CD4-positive, alpha-beta T cell treated with Interferon alpha-2 for 1 hour (primary cell): ENCODE data around the gene CRAMP1.

ENCODE experiments used
- DNase-seq, 2 donors: peaks; one replicate each; pipeline ENCODE4 v3.0.0-alpha.2; 2020 to 2022

The CRAMP1 gene

DNA sequence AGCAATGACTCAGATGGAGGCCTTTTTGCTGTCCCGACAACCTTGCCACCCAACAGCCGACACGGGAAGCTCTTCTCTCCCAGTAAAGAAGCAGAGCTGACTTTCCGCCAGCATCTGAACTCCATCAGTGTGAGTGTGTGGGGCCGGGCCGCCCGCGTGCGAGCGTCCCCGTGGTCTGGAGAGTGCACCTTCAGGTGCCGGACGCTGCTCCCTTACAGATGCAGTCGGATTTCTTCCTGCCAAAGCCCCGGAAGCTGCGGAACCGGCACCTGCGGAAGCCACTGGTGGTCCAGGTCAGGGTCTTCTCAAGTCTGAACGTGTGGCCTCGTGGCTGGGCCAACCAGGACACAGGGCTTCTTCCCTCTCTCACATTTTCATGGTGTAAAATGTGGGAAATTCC, 50.4 kb downstream of the CRAMP1 start:
- DNase-seq = no peak

DNA sequence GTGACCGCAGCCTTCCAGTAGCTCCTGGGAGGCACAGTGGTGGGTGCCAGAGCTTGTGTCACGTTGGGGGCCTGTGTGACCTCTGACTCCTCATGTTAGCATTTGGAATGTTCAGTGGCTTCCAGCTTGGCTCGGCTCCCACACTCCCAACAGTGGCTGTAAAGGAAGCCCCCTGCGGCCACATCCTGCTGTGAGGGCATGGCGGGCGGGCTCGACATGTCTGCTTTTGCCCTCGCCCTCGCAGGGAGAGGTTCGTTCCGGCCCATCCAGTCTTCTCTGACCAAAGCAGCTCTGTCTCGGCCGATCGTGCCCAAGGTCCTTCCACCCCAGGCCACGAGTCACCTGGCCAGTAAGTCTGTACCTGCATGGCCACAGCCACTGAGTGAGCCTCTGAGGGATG, 53.7 kb downstream of the CRAMP1 start:
- no peak for DNase-seq

DNA sequence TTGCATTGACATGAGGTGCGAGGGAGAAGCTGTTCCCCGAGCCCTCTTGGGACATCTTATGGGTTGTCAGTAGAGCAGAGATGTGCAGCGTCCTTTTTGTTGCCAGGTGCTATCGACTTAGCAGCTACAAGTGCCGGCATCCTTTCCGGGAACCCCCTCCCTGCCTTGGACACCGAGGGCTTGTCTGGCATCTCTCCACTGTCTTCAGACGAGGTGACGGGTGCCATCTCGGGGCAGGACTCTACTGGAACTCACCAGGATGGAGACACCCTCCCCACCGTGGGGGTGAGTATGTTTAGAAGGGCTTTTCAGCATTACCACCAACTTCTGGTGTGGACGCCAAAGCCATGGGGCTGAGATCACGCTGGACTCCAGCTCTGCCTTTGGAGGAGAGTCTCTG, 54.2 kb downstream of the CRAMP1 start:
- DNase-seq = no peak

DNA sequence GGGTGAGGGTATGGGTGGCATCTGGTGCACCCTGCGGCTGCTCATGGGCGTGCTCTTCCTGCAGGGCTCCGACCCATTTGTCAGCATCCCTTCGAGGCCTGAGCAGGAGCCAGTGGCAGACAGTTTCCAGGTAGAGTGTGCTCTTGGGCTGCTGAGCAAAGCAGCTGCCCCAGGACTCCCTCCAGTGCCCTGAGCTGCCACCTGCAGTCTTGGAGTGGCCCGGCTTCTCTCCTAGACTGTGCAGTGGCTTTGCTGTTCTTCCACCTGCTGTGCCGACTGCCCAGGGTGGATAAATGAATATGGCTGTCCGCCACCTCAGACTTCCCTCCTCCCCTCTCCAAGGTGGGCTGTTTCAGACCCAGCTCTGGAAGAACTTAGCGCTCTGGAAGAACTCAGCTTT, 55.1 kb downstream of the CRAMP1 start:
- no peak for DNase-seq

DNA sequence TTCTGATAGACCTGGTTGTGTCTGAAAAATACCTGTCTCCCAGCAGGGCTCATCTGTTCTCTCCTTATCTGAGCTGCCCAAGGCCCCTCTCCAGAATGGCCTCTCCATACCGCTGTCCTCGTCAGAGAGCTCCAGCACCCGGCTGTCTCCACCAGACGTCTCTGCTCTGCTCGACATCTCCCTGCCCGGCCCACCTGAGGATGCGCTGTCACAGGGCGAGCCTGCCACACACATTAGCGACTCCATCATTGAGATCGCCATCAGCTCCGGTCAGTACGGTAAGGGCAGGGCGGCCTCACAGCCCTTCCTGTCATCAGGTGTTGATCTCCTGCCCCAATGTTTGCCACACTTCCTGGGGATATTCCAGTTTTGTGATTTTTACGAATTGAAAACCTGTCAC, 55.8 kb downstream of the CRAMP1 start:
- no peak for DNase-seq

DNA sequence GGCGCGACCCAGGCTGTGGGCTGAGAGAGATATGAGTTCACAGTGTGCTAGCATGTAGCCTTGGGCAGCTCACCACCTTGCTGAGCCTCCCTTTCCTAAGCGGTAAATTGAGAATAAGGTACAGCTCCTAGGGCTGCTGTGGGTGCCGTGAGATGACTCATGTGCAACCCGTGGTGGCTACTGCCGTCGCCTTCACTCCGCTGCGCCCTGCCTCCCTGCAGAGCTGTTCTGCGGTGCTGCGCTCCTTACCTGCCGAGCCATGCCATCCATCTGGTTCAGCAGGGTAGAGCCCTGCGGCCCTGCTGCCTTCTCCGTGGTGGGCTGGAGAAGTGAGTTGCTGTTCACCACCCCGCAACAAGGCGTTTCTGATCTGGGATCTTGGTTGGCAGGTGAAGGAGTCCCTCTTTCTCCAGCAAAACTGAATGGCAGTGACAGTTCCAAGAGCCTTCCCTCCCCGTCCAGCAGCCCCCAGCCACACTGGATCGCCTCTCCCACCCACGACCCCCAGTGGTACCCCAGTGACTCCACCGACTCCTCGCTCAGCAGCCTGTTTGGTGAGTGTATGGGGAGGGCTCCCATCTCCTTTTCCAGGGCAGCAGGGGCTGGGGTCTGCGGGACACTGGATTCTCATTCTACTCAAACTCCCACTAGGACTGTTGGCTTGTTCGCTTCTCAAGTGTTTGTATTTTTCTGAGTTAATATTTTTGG, 56.6 kb downstream of the CRAMP1 start:
- DNase-seq = no peak

DNA sequence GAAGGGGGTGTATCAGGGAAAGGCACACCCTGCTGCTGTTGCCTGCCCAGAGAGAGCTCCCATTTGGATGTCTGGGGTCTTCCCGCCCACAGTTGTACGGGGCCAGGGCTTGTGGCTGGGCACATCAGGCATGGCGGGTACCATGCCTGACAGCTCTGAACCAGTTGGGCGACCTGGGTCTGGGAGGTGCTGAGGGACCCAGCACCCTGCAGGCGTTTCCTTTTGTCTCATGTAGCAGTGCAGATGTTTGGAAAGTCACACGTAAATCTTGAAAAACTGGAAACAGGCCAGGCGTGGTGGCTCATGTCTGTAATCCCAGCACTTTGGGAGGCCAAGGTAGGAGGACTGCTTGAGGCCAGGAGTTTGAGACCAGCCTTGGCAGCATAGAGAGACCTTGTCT, 57.5 kb downstream of the CRAMP1 start:
- no peak for DNase-seq

DNA sequence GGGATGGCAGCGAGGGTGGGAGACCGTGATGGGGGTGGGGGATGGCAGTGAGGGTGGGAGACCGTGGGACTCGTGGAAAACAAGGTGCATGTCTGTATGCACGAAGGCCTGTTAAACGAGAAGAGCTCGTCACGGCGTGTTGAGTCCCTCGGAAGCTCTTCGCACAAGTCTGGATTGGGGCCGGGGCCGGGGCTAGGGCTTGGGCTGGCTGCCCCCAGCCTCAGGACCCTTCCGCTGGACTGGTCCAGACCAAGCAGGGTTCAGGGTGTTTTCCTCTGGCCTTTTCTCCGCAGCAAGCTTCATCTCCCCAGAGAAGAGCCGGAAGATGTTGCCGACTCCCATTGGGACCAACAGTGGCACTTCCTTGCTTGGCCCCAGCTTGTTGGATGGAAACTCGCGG, 58.2 kb downstream of the CRAMP1 start:
- DNase-seq = no peak

DNA sequence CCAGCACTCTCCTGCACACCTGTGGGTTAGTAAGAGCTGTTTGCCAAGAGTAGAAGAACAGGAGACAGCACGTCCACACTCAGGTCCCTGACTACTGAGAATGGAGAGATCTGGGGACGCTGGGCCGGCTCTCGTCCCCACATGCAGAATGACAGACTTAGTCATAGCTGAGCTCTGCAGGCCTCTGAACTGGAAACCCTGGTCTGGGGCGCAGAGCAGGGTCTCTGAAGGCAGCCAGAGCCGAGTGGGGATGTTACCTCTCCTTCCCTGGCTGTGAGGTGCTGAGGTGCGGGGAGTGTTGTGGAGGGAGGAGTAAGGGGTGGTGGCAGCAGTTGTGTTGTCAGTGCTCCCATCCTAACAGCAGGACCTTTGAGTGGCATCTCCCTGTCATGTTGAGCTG, 58.7 kb downstream of the CRAMP1 start:
- DNase-seq = no peak

DNA sequence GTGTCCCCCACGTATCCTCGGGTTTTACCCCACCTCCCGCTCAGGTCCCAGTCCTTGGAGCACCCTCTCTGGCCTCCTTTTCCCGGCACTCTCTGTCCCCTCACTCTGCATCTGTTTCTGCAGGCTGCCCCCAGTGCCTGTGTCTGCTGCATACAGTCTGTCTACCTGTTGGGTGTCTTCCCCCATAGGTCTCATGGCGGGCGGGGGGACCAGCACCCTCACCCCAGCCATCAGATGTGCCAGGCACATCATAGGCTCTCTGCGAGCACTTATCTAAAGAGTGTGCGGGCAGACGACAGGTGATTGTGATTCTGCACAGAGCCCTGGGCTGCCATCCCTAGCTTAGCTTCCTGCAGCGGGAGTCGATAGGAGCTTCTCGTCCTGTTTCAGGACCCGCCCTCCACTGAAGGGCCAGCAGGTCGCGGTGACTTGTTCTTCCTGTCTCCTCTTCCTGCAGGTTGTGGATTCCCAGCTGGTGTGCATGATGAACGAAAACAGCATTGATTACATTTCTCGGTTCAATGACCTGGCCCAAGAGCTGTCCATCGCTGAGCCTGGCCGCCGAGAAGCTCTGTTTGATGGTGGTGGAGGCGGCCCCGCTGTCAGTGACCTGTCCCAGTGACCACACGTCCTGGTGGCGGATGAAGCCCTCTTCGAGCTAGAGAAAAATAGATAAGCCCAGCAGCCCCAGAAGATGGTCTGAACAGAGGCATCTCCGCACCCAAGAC, 61.4 kb downstream of the CRAMP1 start:
- no peak for DNase-seq

DNA sequence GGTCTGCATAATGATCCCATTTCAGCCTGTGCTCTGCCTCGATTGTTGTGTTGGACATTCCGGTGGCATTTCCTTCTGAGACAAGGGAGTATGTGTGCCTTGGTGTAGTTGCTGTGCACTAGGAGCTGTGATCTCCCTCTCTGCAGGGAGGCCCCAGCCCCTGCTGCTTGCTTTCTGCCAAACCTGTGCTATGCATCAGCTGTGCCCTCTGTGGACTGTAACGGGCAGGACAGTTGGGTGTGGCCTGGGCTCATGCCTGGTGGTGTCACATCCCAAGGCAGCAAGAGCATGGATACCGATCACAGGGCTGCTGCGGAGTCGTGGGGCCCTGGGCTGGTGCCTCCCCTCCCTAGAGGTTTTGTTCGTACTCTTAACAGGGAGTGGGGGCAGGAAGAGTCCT, 62.1 kb downstream of the CRAMP1 start:
- no peak for DNase-seq

DNA sequence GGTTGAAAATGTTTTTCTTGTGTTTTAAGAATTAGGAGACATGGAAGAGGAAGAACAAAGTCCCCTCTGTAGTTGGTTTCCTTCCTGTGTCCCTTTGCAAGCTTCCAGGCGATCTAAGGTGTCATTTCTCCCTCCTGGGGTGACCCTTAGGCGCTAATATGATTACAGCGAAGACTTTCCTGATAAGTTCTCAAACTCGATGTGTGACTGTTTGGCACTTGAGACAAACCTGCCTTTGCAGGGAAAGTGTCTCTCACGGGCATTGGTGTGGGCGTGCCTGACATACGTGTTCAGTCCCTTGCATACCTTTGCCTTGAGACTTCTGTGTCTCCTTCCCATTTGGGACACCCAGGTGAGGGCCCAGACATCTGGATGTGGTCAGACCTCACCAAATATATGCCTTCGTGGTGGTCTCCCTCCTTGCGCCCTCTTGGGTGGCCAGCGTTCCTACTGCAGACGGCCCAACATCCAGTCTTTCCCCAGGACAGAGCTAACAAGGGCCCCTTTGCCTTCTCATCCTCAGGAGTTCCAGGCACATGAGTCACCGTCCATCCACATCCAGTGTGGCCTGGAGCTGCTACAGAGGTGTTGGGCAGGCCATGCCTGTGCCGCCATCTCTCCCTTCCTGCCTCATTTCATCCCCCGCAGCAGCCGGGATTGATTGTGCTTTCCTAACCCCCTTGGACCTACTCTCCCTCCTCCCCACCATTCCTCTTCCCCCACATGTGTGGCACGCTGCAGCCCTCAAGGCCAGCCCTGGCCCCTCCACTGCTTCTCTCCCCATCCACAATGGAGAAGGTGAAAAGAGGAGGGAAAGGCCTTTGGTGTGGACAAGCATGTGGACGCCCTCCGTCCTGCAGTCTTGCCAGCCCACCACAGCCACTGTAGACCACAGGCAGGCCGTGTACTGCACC, 62.8 kb downstream of the CRAMP1 start:
- no peak for DNase-seq

DNA sequence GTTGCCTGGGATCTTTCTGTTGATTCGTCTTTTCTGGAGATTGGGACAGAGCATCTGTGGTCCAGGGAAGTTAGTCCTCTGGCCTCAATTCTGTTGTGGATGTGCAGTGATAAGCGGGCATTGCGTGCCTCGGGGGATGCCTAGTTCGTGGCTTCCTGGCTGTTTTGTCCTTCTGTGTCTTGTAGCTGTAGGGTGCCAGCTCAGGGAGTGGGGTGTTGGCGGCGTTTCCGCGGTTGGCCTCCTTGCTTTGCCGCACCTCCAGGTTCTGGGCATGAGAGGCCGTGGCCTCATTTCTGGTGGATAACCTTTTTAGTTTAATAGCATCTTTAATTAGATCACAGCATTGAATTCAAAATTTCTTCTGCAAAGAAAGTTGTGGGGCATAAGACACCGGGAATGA, 64.5 kb downstream of the CRAMP1 start:
- DNase-seq = no peak

DNA sequence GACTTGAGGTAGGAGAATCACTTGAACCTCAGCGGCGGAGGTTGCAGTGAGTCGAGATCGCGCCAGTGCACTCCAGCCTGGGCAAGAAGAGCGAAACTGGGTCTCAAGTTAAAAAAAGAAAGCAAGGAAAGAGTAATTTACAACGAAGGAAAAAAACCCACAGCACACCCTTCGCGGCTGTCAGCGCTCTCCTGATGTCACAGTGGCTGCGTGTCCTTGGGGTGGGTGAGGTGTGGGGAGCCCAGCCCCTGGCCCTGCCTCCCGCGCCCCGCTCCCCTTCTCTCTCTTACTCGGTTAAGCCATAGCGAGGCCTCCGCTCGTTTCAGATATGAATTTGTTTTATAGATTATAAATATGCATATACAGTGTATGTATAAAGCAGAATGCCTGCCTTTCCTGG, 65.2 kb downstream of the CRAMP1 start:
- DNase-seq = peak in 1 of 2 donors; percentile 19

DNA sequence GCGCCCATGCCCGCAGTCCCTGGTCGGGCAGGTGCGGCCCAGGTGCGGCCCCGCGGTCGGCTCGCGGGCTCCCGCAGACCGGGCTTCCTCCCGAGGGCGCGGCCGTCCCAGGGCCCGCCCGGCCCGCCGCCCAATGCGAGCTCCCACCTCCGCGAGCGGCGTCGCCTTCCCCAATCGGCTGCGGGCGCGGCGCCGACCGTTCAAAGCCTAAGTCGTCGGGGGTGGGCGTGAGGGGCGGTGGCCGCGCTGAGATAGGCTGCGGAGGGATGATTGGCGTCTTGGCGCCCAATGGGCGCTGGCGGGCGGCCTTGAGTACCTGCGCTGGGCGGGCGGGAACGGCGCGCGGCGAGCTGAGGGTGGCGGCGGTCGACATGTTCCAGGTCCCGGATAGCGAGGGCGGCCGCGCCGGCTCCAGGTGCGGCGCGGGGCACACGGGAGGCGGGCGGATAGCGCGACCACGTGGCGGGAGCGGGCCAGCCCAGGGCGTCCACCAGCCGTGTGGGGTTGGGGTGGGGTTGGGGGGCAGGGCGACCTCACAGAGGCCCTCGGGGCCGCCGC, 65.9 kb downstream of the CRAMP1 start, which contains the start of gene JPT2:
TSS of gene JPT2 (plus strand) at position 338 of the 558 bp plus-strand sequence. CDS start at position 372, 34 bp downstream.
- peak; percentile 92 to 95 for DNase-seq

DNA sequence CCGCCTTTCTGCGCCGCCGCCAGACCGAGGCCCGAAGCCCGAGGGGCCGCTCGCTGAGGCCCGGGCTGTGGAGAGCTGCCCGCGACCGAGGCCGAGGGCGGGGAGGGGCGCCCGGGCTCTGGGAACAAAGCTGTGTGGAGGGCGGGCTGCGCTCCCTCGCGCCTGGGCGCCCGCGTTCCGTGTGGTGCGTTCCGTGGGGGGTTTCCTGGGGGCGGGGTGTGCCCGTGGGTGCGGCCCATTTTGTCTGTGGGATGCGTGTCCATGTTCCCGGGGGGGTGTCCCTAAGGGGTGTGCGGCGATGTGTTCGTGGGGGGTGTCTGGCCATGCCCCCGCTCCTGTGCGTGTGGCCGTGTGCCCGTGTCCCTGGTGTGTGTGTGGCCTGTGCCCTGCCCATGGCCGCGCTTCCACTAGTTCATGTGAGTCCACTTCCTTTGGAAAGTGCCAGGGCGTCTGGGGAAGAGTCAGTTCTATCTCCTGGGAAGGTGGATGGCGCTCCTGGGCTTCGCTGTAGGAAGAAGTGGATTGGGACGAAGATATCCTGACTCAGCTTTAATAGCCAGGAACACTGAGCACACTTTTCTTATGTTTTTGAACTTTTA, 66.4 kb downstream of the CRAMP1 start:
- peak; percentile 15 to 52 for DNase-seq

DNA sequence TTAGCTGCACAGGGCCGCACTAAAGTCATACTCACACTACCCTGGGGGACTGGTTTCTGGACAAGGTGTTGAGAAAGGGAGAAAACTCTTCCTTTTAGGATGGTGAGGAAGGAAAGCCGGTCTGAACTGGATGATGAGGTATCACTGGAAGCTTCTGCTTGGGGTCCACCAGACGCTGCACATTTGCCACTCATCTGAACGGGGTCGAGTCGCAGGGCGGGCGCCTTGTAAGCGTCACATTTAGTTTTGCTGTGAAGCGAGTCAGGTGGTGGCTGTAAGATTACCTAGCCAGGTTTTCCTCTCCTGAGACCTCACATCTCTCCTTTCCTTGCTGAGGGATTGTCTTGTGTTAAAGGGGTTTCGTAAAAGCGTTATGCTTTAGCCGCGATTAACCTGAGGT, 68.2 kb downstream of the CRAMP1 start:
- DNase-seq = no peak

DNA sequence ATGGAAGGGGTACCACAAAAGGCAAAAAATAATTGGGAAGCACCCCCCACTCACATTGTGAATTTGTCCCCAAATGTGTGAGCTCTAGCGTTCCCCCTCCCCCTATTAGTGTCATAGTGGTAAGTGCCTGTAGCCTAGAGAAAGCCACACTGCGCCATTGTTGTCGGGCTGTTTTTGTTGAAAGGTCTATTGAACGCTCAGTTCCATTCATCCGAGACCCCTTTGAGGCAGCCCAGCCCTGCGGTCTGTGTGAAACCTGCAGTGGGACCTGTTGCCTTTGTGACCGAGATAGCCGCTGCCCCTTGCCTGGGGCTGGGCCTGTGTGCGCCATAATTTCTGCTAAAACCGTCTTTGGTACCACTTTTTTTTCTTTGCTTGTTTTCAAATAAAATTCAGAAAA, 68.9 kb downstream of the CRAMP1 start:
- no peak for DNase-seq

DNA sequence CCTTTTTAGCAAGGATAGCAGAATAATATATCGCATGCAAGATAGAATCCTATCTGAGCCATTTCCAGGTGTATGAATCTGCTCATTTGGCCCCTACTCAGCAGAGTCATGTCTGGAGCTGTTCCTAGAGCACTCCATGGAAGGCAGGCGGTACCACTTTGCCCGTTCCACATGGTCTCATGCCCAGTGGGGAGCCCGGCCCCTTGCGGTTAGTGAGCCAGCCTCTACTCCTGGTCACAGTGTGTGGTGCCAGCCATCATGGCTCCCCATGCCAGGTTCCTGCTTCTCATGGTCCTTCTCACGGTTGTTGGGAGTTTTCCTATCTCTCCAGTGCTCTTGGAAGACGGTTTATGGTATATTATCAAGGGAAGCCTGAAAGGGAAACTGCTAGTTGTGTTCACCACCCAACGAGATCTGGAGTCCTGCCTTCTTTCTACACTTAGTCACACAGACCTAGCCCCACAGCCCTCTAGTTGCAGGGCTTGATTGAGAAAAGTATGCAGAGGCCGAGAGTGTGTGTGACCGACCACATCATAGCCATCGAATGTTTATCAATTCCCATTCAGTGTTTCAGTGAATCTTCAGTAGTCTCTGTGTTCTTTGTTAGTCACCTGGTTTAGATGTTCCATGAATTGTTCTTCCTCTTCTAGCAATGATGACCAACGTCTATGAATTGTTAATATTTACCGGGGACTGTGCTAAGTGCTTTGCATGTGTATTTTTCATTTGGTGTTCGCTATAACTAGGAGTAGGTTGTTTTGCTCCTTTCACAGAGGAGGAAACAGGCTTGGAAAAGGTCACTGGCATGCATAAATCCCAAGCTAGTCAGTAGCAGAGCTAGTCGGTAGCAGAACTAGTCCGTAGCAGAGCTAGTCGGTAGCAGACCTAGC, 75.5 kb downstream of the CRAMP1 start:
- DNase-seq = no peak

DNA sequence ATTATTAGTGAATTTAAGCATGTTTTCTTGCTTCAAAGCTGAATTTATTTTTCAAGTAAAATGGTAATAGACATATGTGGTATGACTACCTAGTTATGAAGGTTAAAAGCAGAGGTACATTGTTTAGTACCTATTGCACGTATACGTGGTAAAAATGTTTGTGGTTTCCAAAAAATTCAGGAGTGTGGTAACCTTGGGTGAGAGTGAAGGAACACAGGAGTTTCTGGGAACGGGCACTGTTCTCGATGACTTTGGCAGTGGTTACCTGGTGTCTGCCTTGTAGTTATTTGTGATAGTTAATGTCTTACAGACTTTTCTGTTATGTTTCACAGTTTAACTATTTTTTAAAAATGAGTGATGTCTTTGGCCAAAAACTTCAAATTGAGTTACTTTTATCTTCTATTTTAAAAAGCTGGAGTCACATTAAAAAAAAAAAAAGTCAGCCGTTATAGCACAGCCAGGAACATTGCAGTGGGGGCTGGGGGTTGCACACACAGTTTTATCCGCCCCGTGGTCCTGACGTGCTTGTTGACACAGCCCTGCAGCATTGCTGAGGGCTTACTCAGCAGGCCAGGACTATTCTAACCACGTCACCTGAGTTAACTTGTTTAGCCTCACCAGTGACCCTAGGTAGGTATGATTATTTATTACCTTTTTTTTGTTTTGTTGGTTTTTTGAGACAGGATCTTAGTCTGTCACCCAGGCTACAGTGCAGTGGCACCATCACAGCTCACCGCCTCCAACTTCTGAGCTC, 76.8 kb downstream of the CRAMP1 start:
- no peak for DNase-seq

DNA sequence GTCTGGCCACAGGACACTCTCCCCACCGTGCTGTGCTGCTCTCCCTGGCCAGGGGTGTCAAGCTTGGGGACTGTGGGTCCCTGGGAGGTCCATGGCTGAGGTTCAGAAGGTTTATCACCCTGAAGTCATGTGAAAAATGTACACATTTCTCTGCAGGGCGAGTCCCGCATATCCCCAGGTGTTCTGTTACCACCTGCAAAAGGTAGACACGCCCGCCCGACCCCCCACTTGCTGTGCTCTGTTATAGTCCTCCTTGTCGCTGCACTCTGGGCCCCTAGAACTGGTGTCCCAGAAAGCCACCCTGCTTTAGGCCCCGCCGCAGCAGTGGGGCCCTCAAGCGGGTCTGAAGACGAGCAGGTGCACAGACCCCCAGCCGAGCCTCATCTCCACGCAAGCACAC, 77.7 kb downstream of the CRAMP1 start:
- DNase-seq = no peak
